Stimulated activated CD4-positive, alpha-beta T cell treated with anti-CD3 and anti-CD28 coated beads, TNF-alpha, amount 100 ng/mL, for 48 hours (primary cell): ENCODE results near the gene LMNA.
"Not testable (repeated sequence)": the region's sequence is repeated elsewhere in the genome, so short reads cannot be mapped to it uniquely, and the experiment has no call there.

Experiments used
- DNase-seq, 3 donors: peaks; one replicate each; pipeline ENCODE4 v3.0.0-alpha.2; 2020; ENCODE audit warnings: low read depth in 3 of 3

LMNA gene

DNA sequence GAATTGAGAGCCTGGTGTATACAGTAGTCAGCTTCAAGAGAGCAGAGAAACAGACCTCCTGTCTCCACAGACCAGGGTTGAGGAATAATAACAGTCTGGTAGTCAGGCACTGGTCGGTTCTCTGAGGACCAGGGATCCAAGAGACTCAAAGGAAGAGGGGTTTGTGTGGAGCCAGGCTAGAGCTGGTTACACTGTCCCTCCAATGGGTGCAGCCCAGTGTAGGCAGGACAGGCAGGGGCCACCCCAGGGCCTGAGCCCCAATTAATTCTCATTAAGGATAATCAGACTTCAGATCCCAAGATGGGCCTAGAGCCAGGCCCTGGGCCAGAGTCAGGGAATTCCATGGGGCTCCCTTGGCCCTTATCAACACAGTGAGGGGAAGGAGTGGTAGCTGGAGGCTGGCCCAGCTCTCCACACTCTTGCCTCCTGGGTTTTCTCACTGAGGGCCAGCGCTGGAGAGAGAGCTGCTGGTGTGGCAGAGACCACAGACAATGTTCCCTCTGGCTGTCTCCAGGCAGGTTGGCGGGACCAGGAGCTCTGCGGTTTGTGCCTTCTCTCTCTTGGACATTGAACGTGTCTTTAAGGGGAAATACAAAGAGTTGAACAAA, 48.0 kb downstream of the LMNA start:
- no peak for DNase-seq

DNA sequence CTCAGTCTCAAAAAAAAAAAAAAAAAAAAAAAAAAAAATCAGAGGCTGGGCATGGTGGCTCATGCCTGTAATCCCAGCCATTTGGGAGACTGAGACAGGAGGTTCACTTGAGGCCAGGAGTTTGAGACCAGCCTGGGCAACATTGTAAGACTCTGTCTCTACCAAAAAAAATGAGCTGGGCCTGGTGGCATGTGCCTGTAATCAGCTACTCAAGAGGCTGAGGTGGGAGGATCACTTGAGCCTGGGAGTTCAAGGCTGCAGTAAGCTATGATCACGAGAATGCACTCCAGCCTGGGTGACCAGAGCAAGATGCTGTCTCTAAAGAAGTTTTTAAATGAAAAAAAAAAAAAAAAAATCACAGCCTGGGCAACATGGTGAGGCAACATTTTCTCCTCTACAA, 49.2 kb downstream of the LMNA start:
- no peak for DNase-seq

DNA sequence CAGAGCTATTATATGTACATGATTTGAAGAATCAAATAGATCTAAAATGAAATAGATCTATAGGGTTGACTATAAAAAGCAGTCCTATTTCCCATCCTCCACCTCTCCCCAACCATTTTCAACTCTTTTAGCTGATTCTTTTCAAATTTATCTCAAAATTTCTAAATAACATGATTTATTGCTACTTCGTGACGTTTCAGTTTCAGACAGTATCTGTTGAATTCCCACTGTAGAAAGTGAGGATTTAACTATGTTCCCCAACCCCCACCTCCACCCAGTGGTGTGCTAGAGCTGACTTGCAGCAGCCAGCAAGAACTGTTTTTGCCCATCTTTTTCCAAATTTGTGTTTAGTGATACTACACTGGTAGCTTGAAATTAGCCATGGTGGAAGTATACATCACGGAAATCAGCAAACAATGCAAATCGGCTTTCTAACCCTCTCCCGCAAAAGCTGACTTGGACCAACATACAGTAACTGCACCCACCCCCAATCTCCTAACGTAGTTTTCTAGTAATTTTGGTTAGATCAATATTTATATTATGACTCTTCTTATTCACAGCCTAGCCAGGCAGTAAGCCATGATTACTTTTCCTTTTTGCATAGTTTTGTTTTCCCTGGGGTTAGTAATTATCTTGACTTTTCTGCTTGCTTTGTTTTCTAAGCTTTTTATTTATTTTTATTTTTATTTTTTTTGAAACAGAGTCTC, 49.8 kb downstream of the LMNA start:
- no peak for DNase-seq

GRCh38 chr1:156165083-156165482, 50.6 kb downstream of the LMNA start:
- DNase-seq, result no peak

- DNase-seq, result no peak
Observed at GRCh38 chr1:156167536-156167935, 53.0 kb downstream of the LMNA start.

- DNase-seq, result no peak
Observed at GRCh38 chr1:156172696-156173470, 58.4 kb downstream of the LMNA start.

- no peak for DNase-seq
Observed at GRCh38 chr1:156176610-156177210, 62.2 kb downstream of the LMNA start.

DNA sequence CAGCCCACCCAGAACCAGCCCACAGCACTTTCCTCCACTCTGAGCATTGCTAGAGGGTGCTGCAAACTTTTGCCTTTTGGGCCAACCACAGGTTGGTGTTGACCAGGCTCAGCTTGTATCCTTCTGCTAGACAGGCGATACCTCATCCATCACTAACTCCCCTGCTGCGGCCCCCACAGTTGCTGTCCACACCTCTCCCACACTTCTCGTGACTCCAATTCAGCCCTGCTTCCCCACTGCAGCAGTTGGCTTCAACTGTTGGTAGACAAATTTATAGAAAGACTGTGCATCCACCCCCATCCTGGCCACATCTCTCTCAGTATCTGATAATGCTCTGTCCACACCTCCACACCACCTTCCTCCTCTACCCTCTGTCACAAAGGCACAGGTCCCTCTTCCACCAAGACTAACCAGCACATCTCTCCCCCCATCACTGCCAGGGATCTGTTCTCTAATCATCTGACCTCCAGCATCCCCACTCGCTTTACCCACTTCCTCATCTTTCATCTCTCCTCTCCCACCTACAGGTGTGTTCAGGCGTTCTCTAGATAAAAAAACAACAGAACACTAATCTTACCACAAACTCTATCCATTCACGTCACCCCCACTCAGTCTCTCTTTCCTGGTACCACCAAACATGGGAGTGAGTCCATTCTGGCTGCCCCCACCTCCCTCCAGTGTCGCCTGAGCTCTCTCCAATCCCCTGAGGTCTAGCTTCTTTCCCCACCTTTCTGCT, 63.6 kb downstream of the LMNA start:
- no peak for DNase-seq

- DNase-seq, result no peak
Observed at GRCh38 chr1:156180471-156180870, 66.0 kb downstream of the LMNA start.

DNA sequence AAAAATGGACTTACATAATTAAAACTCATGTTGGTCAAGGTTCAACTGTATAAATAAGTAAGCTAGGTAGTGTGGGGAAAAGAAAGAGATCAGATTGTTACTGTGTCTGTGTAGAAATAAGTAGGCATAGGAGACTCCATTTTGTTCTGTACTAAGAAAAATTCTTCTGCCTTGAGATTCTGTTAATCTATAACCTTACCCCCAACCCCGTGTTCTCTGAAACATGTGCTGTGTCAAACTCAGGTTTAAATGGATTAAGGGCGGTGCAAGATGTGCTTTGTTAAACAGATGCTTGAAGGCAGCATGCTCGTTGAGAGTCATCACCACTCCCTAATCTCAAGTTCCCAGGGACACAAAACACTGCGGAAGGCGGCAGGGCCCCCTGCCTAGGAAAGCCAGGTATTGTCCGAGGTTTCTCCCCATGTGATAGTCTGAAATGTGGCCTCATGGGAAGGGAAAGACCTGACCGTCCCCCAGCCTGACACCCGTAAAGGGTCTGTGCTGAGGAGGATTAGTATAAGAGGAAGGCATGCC, 66.9 kb downstream of the LMNA start:
- DNase-seq, result not testable (repeated sequence)

DNA sequence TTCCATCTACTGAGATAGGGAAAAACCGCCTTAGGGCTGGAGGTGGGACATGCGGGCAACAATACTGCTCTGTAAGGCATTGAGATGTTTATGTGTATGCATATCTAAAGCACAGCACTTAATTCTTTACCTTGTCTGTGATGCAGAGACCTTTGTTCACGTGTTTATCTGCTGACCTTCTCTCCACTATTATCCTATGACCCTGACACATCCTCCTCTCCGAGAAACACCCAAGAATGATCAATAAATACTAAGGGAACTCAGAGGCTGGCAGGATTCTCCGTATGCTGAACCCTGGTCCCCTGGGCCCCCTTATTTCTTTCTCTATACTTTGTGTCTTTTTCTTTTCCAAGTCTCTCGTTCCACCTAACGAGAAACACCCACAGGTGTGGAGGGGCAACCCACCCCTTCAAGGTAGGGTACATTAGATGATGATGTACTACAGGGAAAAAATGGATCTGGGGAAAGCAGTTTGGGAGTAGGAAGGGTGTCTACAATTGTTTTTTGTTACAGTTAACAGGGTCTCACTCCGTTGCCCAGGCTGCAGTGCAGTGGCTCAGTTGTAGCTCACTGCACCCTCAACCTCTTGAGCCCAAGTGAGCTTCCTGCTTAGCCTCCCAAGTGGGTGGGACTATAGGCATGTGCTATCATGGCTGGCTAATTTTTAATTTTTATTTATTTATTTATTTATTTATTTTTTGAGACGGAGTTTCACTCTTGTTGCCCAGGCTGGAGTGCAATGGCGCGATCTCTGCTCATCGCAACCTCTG, 67.7 kb downstream of the LMNA start:
- not testable (repeated sequence) for DNase-seq

- not testable (repeated sequence) for DNase-seq
Observed at GRCh38 chr1:156186347-156187177, 72.1 kb downstream of the LMNA start.
